NB4 (cell line): ENCODE measurements around the gene ALDH3A2.

Experiments used
- DNase-seq: peaks from one replicate; pipeline ENCODE4 v3.0.0; 2010; ENCODE audit warnings: low read depth
- H3K4me3 ChIP-seq: one replicate; pipeline ENCODE4 v1.5.1; 2011; ENCODE audit warnings: mild to moderate bottlenecking, low read depth, low read length, moderate library complexity
- MYC ChIP-seq: IDR thresholded peaks from 2 replicates; pipeline ENCODE4 v1.6.1; 2011; ENCODE audit warnings: low read depth, low read length
- POLR2A ChIP-seq: IDR thresholded peaks from 2 replicates; pipeline ENCODE4 v1.6.1; 2011; ENCODE audit warnings: mild to moderate bottlenecking; ENCODE audit not compliant: insufficient read length; ENCODE audit errors: extremely low read depth
- TF ChIP-seq, protein P1 (sequence below): IDR thresholded peaks from 2 replicates; pipeline ENCODE4 v1.6.1; 2011; ENCODE audit warnings: low read depth, low read length
- TF ChIP-seq, protein P2 (sequence below): IDR thresholded peaks from one replicate; pipeline ENCODE4 v1.5.1; 2012; ENCODE audit warnings: low read depth, low read length

Gene ALDH3A2

GRCh38 chr17:19652595-19652994, 4.0 kb downstream of the ALDH3A2 start:
- no peak for DNase-seq
- no peak overlapping the region for H3K4me3 ChIP-seq

DNA sequence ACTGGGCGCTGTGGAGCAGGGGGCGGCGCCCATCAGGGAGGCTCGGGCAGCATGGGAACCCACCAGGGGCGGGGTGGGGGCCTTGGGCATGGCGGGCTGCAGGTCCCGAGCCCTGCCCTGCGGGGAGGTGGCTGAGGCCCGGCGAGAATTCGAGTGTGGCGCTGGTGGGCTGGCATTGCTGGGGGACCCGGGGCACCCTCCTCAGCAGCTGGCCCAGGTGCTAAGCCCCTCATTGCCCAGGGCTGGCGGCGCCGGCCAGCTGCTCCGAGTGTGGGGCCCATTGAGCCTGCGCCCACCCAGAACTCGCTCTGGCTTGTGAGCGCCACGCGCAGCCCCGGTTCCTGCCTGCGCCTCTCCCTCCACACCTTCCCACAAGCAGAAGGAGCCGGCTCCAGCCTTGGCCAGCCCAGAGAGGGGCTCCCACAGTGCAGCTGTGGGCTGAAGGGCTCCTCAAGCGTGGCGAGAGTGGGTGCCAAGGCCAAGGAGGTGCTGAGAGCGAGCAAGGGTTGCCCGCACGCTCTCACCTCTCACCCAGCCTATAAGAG, 5.9 kb downstream of the ALDH3A2 start:
- no peak for DNase-seq
- TF ChIP-seq, protein P1, sequence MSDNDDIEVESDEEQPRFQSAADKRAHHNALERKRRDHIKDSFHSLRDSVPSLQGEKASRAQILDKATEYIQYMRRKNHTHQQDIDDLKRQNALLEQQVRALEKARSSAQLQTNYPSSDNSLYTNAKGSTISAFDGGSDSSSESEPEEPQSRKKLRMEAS, result no peak
- no peak for TF ChIP-seq POLR2A
- no peak for TF ChIP-seq MYC
- TF ChIP-seq, protein P2, sequence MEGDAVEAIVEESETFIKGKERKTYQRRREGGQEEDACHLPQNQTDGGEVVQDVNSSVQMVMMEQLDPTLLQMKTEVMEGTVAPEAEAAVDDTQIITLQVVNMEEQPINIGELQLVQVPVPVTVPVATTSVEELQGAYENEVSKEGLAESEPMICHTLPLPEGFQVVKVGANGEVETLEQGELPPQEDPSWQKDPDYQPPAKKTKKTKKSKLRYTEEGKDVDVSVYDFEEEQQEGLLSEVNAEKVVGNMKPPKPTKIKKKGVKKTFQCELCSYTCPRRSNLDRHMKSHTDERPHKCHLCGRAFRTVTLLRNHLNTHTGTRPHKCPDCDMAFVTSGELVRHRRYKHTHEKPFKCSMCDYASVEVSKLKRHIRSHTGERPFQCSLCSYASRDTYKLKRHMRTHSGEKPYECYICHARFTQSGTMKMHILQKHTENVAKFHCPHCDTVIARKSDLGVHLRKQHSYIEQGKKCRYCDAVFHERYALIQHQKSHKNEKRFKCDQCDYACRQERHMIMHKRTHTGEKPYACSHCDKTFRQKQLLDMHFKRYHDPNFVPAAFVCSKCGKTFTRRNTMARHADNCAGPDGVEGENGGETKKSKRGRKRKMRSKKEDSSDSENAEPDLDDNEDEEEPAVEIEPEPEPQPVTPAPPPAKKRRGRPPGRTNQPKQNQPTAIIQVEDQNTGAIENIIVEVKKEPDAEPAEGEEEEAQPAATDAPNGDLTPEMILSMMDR, result no peak
- no peak overlapping the region for H3K4me3 ChIP-seq

More at GRCh38 chr17:19652595-19652994, 4.0 kb downstream of the ALDH3A2 start:
- TF ChIP-seq, protein P1, result no peak
- TF ChIP-seq MYC (no peak), POLR2A (no peak)
- TF ChIP-seq, protein P2, result no peak

DNA sequence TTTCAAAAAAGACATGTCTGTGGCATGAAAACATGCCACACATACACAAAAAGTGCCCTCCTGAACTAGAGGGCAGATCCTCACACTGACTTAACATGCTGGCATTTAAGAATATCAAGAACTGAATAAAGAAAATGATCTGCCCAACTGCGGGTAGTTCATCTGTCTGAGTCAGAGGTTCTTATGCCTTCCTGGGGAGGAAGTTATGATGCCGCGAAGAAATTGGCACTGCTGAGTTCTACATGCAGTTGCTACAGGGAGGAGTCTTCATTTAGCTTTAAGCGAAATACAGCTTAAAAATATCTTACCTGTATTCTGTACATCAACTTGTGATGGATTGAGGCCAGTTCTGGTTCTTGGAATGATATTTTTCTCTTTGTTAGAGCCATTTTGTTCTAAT, 6.3 kb downstream of the ALDH3A2 start:
- no peak overlapping the region for H3K4me3 ChIP-seq
- no peak for DNase-seq
- TF ChIP-seq, protein P1, result no peak
- TF ChIP-seq MYC, result no peak
- TF ChIP-seq POLR2A, result no peak
- TF ChIP-seq, protein P2, result no peak

DNA sequence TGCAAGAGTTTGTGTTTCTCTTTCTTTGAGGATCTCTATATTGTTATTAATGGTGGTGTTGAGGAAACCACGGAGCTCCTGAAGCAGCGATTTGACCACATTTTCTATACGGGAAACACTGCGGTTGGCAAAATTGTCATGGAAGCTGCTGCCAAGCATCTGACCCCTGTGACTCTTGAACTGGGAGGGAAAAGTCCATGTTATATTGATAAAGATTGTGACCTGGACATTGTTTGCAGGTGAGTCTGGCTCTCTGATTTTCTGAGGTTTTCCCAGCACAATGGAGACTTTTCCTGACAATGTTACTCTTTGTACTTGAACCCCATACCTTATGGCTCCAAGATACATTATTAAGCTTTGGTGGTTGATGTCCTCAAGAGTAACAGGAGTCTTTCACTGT, 7.8 kb downstream of the ALDH3A2 start:
- DNase-seq, result no peak
- H3K4me3 ChIP-seq, result no peak overlapping the region
- TF ChIP-seq MYC (no peak), POLR2A (no peak)
- TF ChIP-seq, protein P2, result no peak
- TF ChIP-seq, protein P1, result no peak

DNA sequence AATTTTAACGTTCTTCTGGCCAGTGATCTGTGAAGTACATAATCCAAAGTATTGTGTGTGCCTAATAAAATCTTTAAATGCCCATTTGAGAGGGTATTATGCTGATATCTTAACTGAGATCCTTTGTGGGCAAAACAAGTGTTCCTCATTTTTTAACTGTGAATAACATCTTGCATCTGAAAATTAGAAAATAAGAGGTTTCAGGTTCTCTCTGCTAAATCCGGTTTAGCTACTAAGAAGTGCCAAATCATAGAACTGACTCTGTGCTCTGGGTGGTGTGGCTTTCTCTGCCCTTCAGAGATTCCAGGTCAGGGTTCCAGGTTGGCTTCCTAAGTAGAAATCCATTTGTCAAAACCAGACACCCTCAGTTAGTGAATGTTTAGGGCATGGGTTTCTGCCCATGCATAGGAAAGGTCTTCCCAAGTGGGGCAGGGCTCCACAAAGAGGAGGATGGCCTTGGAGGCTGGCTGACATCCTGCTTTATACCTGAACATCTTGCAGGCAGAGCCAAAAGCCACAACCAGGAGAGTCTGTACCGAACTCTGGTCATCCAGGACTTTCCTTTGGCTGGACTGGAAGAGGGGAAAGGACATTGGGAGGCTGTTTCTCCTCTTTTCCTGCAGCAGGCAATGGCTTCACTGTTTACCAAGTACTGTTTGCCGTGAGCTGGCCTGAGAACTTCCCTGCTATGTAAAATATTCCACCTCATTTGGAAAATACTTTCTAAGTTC, 8.5 kb downstream of the ALDH3A2 start:
- TF ChIP-seq, protein P1, result no peak
- TF ChIP-seq POLR2A, result no peak
- TF ChIP-seq, protein P2, result no peak
- no peak for TF ChIP-seq MYC
- no peak overlapping the region for H3K4me3 ChIP-seq
- DNase-seq, result no peak
